IMR-90 (cell line): ENCODE results near the gene SPATA31D1. TPM values are rescaled to one million over a fixed set of nuclear protein-coding genes. Genes with fewer than 3 reads are reported as not detected.

Source experiments
- ATAC-seq: fragments of 200-7000 bp; cut with Tn5 transposase; 2 replicates; pipeline ENCODE4 v1.9.1; 2020; ENCODE audit warnings: low read depth, mild to moderate bottlenecking, moderate library complexity
- BruUV-seq: library from RNA; stranded (reverse); fragments of 400-500 nt; replicated peaks from 2 replicates; lab custom pipeline; 2021; lab: Mats Ljungman, UMichigan
- CTCF ChIA-PET: fragments of 300-600 bp; formaldehyde crosslinking; extraction: SDS; loops from one replicate; lab custom pipeline; 2021; ENCODE audit warnings: antibody characterized with exemption; lab: Yijun Ruan, JAX
- POLR2A ChIA-PET: fragments of 300-600 bp; sonication (Branson Sonifier 250); formaldehyde crosslinking; loops from one replicate; lab custom pipeline; 2022; ENCODE audit warnings: antibody characterized with exemption; ENCODE audit not compliant: unreplicated experiment; lab: Charles Lee
- DNase-seq: peaks from one replicate; pipeline ENCODE4 v3.0.0; 2013
- H2AFZ ChIP-seq: replicated peaks from 2 replicates; pipeline ENCODE3; 2013; ENCODE audit warnings: low read length, mild to moderate bottlenecking; ENCODE audit not compliant: poor library complexity
- H2AK5ac ChIP-seq: 2 replicates; pipeline ENCODE4 v1.6.1; 2013; ENCODE audit warnings: low read depth, low read length, inconsistent platforms
- H2AK9ac ChIP-seq: replicated peaks from 2 replicates; pipeline ENCODE3; 2013; ENCODE audit warnings: mild to moderate bottlenecking, low read depth, low read length, moderate library complexity; ENCODE audit not compliant: poor library complexity
- H2BK120ac ChIP-seq: 2 replicates; pipeline ENCODE4 v1.6.1; 2013; ENCODE audit warnings: low read depth, low read length, inconsistent platforms
- H2BK15ac ChIP-seq: 3 replicates; pipeline ENCODE4 v1.6.1; 2013; ENCODE audit warnings: low read depth, low read length, inconsistent platforms
- H2BK20ac ChIP-seq: 2 replicates; pipeline ENCODE4 v1.6.1; 2013; ENCODE audit warnings: low read depth, mild to moderate bottlenecking, inconsistent platforms, low read length, moderate library complexity
- H2BK5ac ChIP-seq: 2 replicates; pipeline ENCODE4 v1.6.1; 2013; ENCODE audit warnings: mild to moderate bottlenecking, low read depth, low read length, inconsistent platforms; ENCODE audit not compliant: poor library complexity, severe bottlenecking
- H3K14ac ChIP-seq: replicated peaks from 2 replicates; pipeline ENCODE4 v1.6.1; 2013; ENCODE audit warnings: low read depth, low read length, inconsistent platforms
- H3K18ac ChIP-seq: 2 replicates; pipeline ENCODE4 v1.6.1; 2013; ENCODE audit warnings: low read depth, low read length, control low read depth
- H3K23ac ChIP-seq: 2 replicates; pipeline ENCODE4 v1.6.1; 2013; ENCODE audit warnings: low read depth, low read length, inconsistent platforms
- H3K27ac ChIP-seq: 2 replicates; pipeline ENCODE4 v1.5.1; 2013; ENCODE audit warnings: mild to moderate bottlenecking, control low read depth, low read length; ENCODE audit not compliant: insufficient read depth
- H3K27me3 ChIP-seq: 2 replicates; pipeline ENCODE4 v1.6.1; 2013; ENCODE audit warnings: low read length; ENCODE audit not compliant: control insufficient read depth, insufficient read depth
- H3K36me3 ChIP-seq: 2 replicates; pipeline ENCODE4 v1.6.1; 2013; ENCODE audit warnings: low read length, mixed read lengths; ENCODE audit not compliant: control insufficient read depth, insufficient read depth
- H3K4ac ChIP-seq: 2 replicates; pipeline ENCODE4 v1.6.1; 2013; ENCODE audit warnings: low read depth, low read length, inconsistent platforms
- H3K4me1 ChIP-seq: 2 replicates; pipeline ENCODE4 v1.6.1; 2013; ENCODE audit warnings: low read length, mixed read lengths; ENCODE audit not compliant: control insufficient read depth, insufficient read depth
- H3K4me2 ChIP-seq: 2 replicates; pipeline ENCODE4 v1.6.1; 2013; ENCODE audit warnings: low read depth, mild to moderate bottlenecking, control low read depth, low read length, moderate library complexity
- H3K4me3 ChIP-seq: 2 replicates; pipeline ENCODE4 v1.5.1; 2013; ENCODE audit warnings: low read depth, mild to moderate bottlenecking, control low read depth, low read length, moderate library complexity; ENCODE audit not compliant: insufficient read depth
- H3K56ac ChIP-seq: 2 replicates; pipeline ENCODE4 v1.6.1; 2013; ENCODE audit warnings: low read length, inconsistent platforms; ENCODE audit not compliant: insufficient read depth; ENCODE audit errors: extremely low read depth
- H3K79me1 ChIP-seq, 2 experiments: 2 replicates each; pipeline ENCODE4 v1.6.1; 2013; ENCODE audit warnings: low read length in 2 of 2, inconsistent platforms in 1 of 2, low read depth in 1 of 2
- H3K9ac ChIP-seq: 2 replicates; pipeline ENCODE4 v1.6.1; 2013; ENCODE audit warnings: low read depth, low read length, control low read depth
- H3K9me1 ChIP-seq: 2 replicates; pipeline ENCODE4 v1.6.1; 2013; ENCODE audit warnings: low read length, inconsistent platforms; ENCODE audit not compliant: insufficient read depth
- H3K9me3 ChIP-seq: 2 replicates; pipeline ENCODE4 v1.6.1; 2013; ENCODE audit warnings: low read length; ENCODE audit not compliant: control insufficient read depth, insufficient read depth
- H4K20me1 ChIP-seq: 2 replicates; pipeline ENCODE4 v1.6.1; 2013; ENCODE audit warnings: low read length, inconsistent platforms; ENCODE audit not compliant: insufficient read depth
- H4K5ac ChIP-seq: 2 replicates; pipeline ENCODE4 v1.6.1; 2013; ENCODE audit warnings: mild to moderate bottlenecking, low read depth, low read length, control low read depth
- H4K8ac ChIP-seq, 2 experiments: 2 replicates each; pipeline ENCODE4 v1.6.1; 2013; ENCODE audit warnings: low read depth in 2 of 2, low read length in 2 of 2, control low read depth in 1 of 2, inconsistent platforms in 1 of 2
- H4K91ac ChIP-seq: 2 replicates; pipeline ENCODE4 v1.6.1; 2013; ENCODE audit warnings: low read depth, low read length, inconsistent platforms; ENCODE audit not compliant: insufficient read depth
- BHLHE40 ChIP-seq: fragments of 150-350 bp; IDR thresholded peaks from 2 replicates; pipeline ENCODE4 v1.6.1; 2016; ENCODE audit warnings: mild to moderate bottlenecking, low read depth, low read length
- CEBPB ChIP-seq: IDR thresholded peaks from 2 replicates; pipeline ENCODE4 v1.6.1; 2012; ENCODE audit warnings: low read depth, low read length, improper control_type of control experiment
- CHD1 ChIP-seq: IDR thresholded peaks from 2 replicates; pipeline ENCODE4 v1.6.1; 2012; ENCODE audit warnings: low read depth, low read length, improper control_type of control experiment
- CTCF ChIP-seq: conservative IDR thresholded peaks from 2 replicates; pipeline ENCODE4 v1.5.1; 2012; ENCODE audit warnings: mild to moderate bottlenecking, low read depth, low read length, improper control_type of control experiment
- FOS ChIP-seq: fragments of 150-350 bp; IDR thresholded peaks from 2 replicates; pipeline ENCODE4 v1.6.1; 2016; ENCODE audit warnings: low read depth, low read length
- MAFK ChIP-seq: IDR thresholded peaks from 2 replicates; pipeline ENCODE4 v1.6.1; 2012; ENCODE audit warnings: low read depth, low read length, improper control_type of control experiment
- MAZ ChIP-seq: IDR thresholded peaks from 2 replicates; pipeline ENCODE4 v1.6.1; 2012; ENCODE audit warnings: low read depth, mild to moderate bottlenecking, low read length, improper control_type of control experiment, moderate library complexity, borderline replicate concordance
- MXI1 ChIP-seq: IDR thresholded peaks from 2 replicates; pipeline ENCODE4 v1.6.1; 2012; ENCODE audit warnings: low read depth, mild to moderate bottlenecking, low read length, moderate library complexity, borderline replicate concordance
- NFE2L2 ChIP-seq: fragments of 150-350 bp; IDR thresholded peaks from 2 replicates; pipeline ENCODE4 v1.6.1; 2016; ENCODE audit warnings: low read depth, mild to moderate bottlenecking, low read length
- POLR2A ChIP-seq: IDR thresholded peaks from 2 replicates; pipeline ENCODE4 v1.6.1; 2012; ENCODE audit warnings: mild to moderate bottlenecking, low read depth, low read length
- RAD21 ChIP-seq: IDR thresholded peaks from 2 replicates; pipeline ENCODE4 v1.6.1; 2012; ENCODE audit warnings: low read length, improper control_type of control experiment
- RCOR1 ChIP-seq: IDR thresholded peaks from 2 replicates; pipeline ENCODE4 v1.6.1; 2012; ENCODE audit warnings: mild to moderate bottlenecking, low read length, improper control_type of control experiment; ENCODE audit not compliant: insufficient replicate concordance
- RFX5 ChIP-seq: IDR thresholded peaks from 2 replicates; pipeline ENCODE4 v1.8.0; 2012; ENCODE audit warnings: low read depth, mild to moderate bottlenecking, low read length, moderate library complexity
- SMC3 ChIP-seq: fragments of 150-350 bp; IDR thresholded peaks from 2 replicates; pipeline ENCODE4 v1.6.1; 2016; ENCODE audit warnings: low read depth, mild to moderate bottlenecking, antibody characterized with exemption, low read length, moderate library complexity
- USF2 ChIP-seq: fragments of 150-350 bp; IDR thresholded peaks from 2 replicates; pipeline ENCODE4 v1.6.1; 2017; ENCODE audit warnings: mild to moderate bottlenecking, antibody characterized with exemption, low read length, low read depth
- WGBS, 2 experiments: methylation state at CpG; one replicate each; pipeline versions ENCODE4 v1.1.5 to v1.1.7; 2013; ENCODE audit warnings: missing lambda C conversion rate in 2 of 2; ENCODE audit not compliant: insufficient read length in 1 of 2; ENCODE audit errors: extremely low coverage in 2 of 2; 5-methylcytosine and 5-hydroxymethylcytosine counted together
- dilution Hi-C: fragments of 300-500 bp; cut with HindIII; formaldehyde crosslinking; loops from one replicate; pipeline ENCODE4 v1.14.3; 2018; ENCODE audit warnings: low sequenced_read_pairs; ENCODE audit not compliant: unreplicated experiment
- in situ Hi-C: fragments of 300-500 bp; cut with MboI; formaldehyde crosslinking; loops from 3 replicates; pipeline ENCODE4 v1.14.3; 2019; ENCODE audit warnings: low sequenced_read_pairs, inconsistent platforms, mixed read lengths
- intact Hi-C: fragments of 100-400 bp; cut with micrococcal nuclease; formaldehyde crosslinking; loops from 2 replicates; pipeline ENCODE4 v1.10.0; 2022
- polyA plus RNA-seq, 3 experiments: library from polyadenylated mRNA; depleted of rRNA; stranded (reverse); fragments of >200 nt; gene quantifications; 2 replicates each; pipeline ENCODE4 v1.2.3, GENCODE V29; 2012; ENCODE audit warnings: low replicate concordance in 1 of 3
- total RNA-seq: library from RNA; depleted of rRNA; stranded (reverse); fragments of >200 nt; gene quantifications from 2 replicates; pipeline ENCODE4 v1.2.3, GENCODE V29; 2012
- TF ChIP-seq, protein P1 (sequence below): fragments of 150-350 bp; IDR thresholded peaks from 2 replicates; pipeline ENCODE4 v1.6.1; 2016; ENCODE audit warnings: low read depth, mild to moderate bottlenecking, low read length, moderate library complexity, borderline replicate concordance

The SPATA31D1 gene
- total and polyA plus RNA-seq, 2 of the 4 experiments (the other 2 are of a cell fraction): not detected

DNA sequence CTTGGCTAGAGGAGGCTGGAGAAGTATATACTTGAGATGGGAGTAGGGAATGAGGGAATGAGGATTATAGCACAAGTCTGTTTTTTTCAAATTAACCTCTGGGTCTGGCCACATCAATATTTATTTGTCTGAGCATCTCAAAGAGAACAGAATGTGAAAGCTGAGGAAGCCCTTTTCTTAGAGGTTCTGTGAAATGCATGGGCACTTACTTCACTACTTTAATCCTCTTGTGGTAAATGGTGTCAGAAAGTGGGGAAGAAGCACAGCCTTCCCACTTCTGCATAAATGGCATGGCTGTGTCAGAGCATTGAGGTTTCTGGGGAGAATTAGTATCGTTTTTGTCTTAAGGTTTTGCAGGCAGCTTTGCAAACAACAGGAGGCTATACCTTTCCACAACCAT, 48.6 kb downstream of the SPATA31D1 start:
- no peak overlapping the region for H4K5ac ChIP-seq
- no peak overlapping the region for H3K4me3 ChIP-seq
- no peak overlapping the region for H2AK5ac ChIP-seq
- H2BK20ac ChIP-seq: no peak overlapping the region
- H3K23ac ChIP-seq: no peak overlapping the region
- H3K9me1 ChIP-seq: no peaks in the 10 kb centered on the region
- H3K79me1 ChIP-seq: no peaks in the 10 kb centered on the region
- DNase-seq: no peak
- H2AK9ac ChIP-seq: no peak overlapping the region
- ChIA-PET POLR2A (no interaction called here), CTCF (no interaction called here)
- TF ChIP-seq CEBPB (no peak), BHLHE40 (no peak), MXI1 (no peak), RFX5 (no peak), USF2 (no peak), MAZ (no peak), CHD1 (no peak), NFE2L2 (no peak), RCOR1 (no peak), CTCF (no peak), MAFK (no peak), SMC3 (no peak), RAD21 (no peak), FOS (no peak), POLR2A (no peak)
- TF ChIP-seq, protein P1, sequence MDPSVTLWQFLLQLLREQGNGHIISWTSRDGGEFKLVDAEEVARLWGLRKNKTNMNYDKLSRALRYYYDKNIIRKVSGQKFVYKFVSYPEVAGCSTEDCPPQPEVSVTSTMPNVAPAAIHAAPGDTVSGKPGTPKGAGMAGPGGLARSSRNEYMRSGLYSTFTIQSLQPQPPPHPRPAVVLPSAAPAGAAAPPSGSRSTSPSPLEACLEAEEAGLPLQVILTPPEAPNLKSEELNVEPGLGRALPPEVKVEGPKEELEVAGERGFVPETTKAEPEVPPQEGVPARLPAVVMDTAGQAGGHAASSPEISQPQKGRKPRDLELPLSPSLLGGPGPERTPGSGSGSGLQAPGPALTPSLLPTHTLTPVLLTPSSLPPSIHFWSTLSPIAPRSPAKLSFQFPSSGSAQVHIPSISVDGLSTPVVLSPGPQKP: no peak
- peaks cover 2% of the 10 kb centered on the region; the same call in 1 of the 2 replicates for H3K4me1 ChIP-seq
- no peak overlapping the region for H2BK5ac ChIP-seq
- H3K4me2 ChIP-seq: no peak overlapping the region
- BruUV-seq: no TSS peak
- no peak overlapping the region for H3K9ac ChIP-seq
- no peak overlapping the region for H2BK120ac ChIP-seq
- intact Hi-C loops: loop anchor here (10.0 kb wide), 2 partner anchors 352 to 568 kb away; partner anchors contain the start of gene TLE1
- H3K56ac ChIP-seq: no peak overlapping the region
- no peaks in the 10 kb centered on the region for H3K27me3 ChIP-seq
- in situ Hi-C loops: no loop called here
- no peak overlapping the region for H3K27ac ChIP-seq
- H4K8ac ChIP-seq: no peak overlapping the region
- H2BK15ac ChIP-seq: no peak overlapping the region
- H4K20me1 ChIP-seq: no peaks in the 10 kb centered on the region
- no peak overlapping the region for H3K18ac ChIP-seq
- no CpG with 5 or more reads among the region's 1 CpG for WGBS, 2 experiments
- dilution Hi-C loops: no loop called here
- H3K4ac ChIP-seq: no peak overlapping the region
- no peak for ATAC-seq
- no peak overlapping the region for H2AFZ ChIP-seq
- no peaks in the 10 kb centered on the region for H3K36me3 ChIP-seq
- H3K14ac ChIP-seq: no peak overlapping the region
- no peak overlapping the region for H4K91ac ChIP-seq
- no peaks in the 10 kb centered on the region for H3K9me3 ChIP-seq
